BJ (cell line): ENCODE data around the gene ATAD3C. TPM values are rescaled to one million over a fixed set of nuclear protein-coding genes. Genes with fewer than 3 reads are reported as not detected.

Source experiments
- CTCF ChIA-PET: fragments of 350-600 bp; formaldehyde crosslinking; extraction: SDS; loops from one replicate; lab custom pipeline; 2021; ENCODE audit warnings: antibody characterized with exemption, inconsistent platforms; lab: Yijun Ruan, JAX
- POLR2A ChIA-PET: fragments of 300-600 bp; sonication (Branson Sonifier 250); formaldehyde crosslinking; extraction: SDS; loops from one replicate; lab custom pipeline; 2021; ENCODE audit warnings: antibody characterized with exemption; lab: Charles Lee
- DNase-seq: peaks from one replicate; pipeline ENCODE4 v3.0.0-alpha.2; 2011; ENCODE audit warnings: low read depth
- H3K27me3 ChIP-seq: 2 replicates; pipeline ENCODE4 v1.6.0; 2011; ENCODE audit warnings: low read length; ENCODE audit not compliant: control insufficient read depth, insufficient read depth
- H3K36me3 ChIP-seq: 2 replicates; pipeline ENCODE4 v1.5.1; 2011; ENCODE audit warnings: low read length; ENCODE audit not compliant: control insufficient read depth, insufficient read depth
- H3K4me3 ChIP-seq: 2 replicates; pipeline ENCODE4 v1.5.1; 2011; ENCODE audit warnings: low read depth, mild to moderate bottlenecking, control low read depth, low read length
- CTCF ChIP-seq: IDR thresholded peaks from 2 replicates; pipeline ENCODE4 v1.5.1; 2011; ENCODE audit warnings: low read depth, mild to moderate bottlenecking, control low read depth, inconsistent platforms, low read length, moderate library complexity; ENCODE audit not compliant: insufficient read depth
- polyA minus RNA-seq: library from RNA; depleted of rRNA, polyadenylated mRNA; stranded (reverse); fragments of >200 nt; gene quantifications from 2 replicates; pipeline ENCODE4 v1.2.3, GENCODE V29; 2011; rRNA and poly(A)+ RNA removed
- polyA plus RNA-seq: library from polyadenylated mRNA; depleted of rRNA; stranded (reverse); fragments of >200 nt; gene quantifications from 2 replicates; pipeline ENCODE4 v1.2.3, GENCODE V29; 2011; rRNA removed

ATAD3C gene
- polyA plus RNA-seq (0.06 and 0.20 TPM in 2 replicates), polyA minus RNA-seq (not detected in 2 replicates)

GRCh38 chr1:1449099-1449739 is at the start of gene ATAD3C:
Gene ATAD3C, plus strand, starts transcription at chr1:1449689. Its CDS starts 995 bp downstream, at chr1:1450684.
- Histone ChIP-seq H3K4me3 (no peak within 1 kb of the TSS), H3K27me3 (no peaks in the 10 kb centered on the region; the same call in 1 of the 2 replicates), H3K36me3 (no peaks in the 10 kb centered on the region)
- TF ChIP-seq CTCF = no peak
- ChIA-PET POLR2A (no interaction called here), CTCF (interaction anchor here (2.2 to 5.1 kb wide), 2 partner anchors 8 to 19 kb away, joined by 4 to 25 read pairs; no protein-coding TSS in a partner anchor)
- DNase-seq = no peak

GRCh38 chr1:1399872-1400575 is 49.5 kb upstream of the ATAD3C start:
- H3K4me3 ChIP-seq = peak overlapping the region; percentile 61
- DNase-seq = no peak
- peaks cover 28% of the 10 kb centered on the region for H3K36me3 ChIP-seq
- H3K27me3 ChIP-seq = no peaks in the 10 kb centered on the region
- POLR2A ChIA-PET = interaction anchor here (0.6 to 0.7 kb wide), 3 partner anchors 25 to 33 kb away, joined by 3 to 6 read pairs (median 5); partner anchors contain the start of gene AURKAIP1
- TF ChIP-seq CTCF = no peak
- CTCF ChIA-PET = interaction anchor here (0.8 to 1.7 kb wide), 6 partner anchors 9 to 106 kb away, joined by 3 to 6 read pairs (median 4); no protein-coding TSS in a partner anchor

GRCh38 chr1:1400576-1401456 is 48.7 kb upstream of the ATAD3C start:
- ChIA-PET POLR2A (interaction anchor here (0.7 kb wide), 1 partner anchor 33 kb away, joined by 3 read pairs; no protein-coding TSS in a partner anchor), CTCF (interaction anchor here (0.8 to 1.7 kb wide), 5 partner anchors 10 to 105 kb away, joined by 3 to 6 read pairs (median 4); no protein-coding TSS in a partner anchor)
- peak overlapping the region; percentile 61 for H3K4me3 ChIP-seq
- no peak for TF ChIP-seq CTCF
- H3K27me3 ChIP-seq = no peaks in the 10 kb centered on the region
- DNase-seq = no peak
- H3K36me3 ChIP-seq = peaks cover 34% of the 10 kb centered on the region

- ChIA-PET POLR2A (no interaction called here), CTCF (interaction anchor here (1.7 kb wide), 1 partner anchor 53 kb away, joined by 6 read pairs; no protein-coding TSS in a partner anchor)
- TF ChIP-seq CTCF = no peak
- DNase-seq = no peak
- peaks cover 34% of the 10 kb centered on the region for H3K36me3 ChIP-seq
- H3K27me3 ChIP-seq = no peaks in the 10 kb centered on the region
- no peak overlapping the region for H3K4me3 ChIP-seq
Observed at GRCh38 chr1:1401457-1402010, 48.0 kb upstream of the ATAD3C start.
